GM18499 (cell line): ENCODE data around the gene DCBLD2.
A peak's percentile ranks its signal among the peaks of the same experiment; 100 is the strongest.

Experiments used
- ATAC-seq: cut with Tn5 transposase; IDR thresholded peaks from one replicate; pipeline ENCODE4 v1.9.1; 2021; ENCODE audit warnings: moderate number of reproducible peaks; ENCODE audit not compliant: insufficient read depth, unreplicated experiment

DCBLD2 gene

GRCh38 chr3:98777801-98778220 lies 123.7 kb downstream of the DCBLD2 start:
- ATAC-seq = no peak

- ATAC-seq = no peak
Observed at GRCh38 chr3:98777286-98777685, 124.2 kb downstream of the DCBLD2 start.

- ATAC-seq = no peak
Observed at GRCh38 chr3:98776140-98776493, 125.4 kb downstream of the DCBLD2 start.

- no peak for ATAC-seq
Observed at GRCh38 chr3:98775459-98776139, 125.9 kb downstream of the DCBLD2 start.

- ATAC-seq = no peak
Observed at GRCh38 chr3:98772022-98772421, 129.5 kb downstream of the DCBLD2 start.

GRCh38 chr3:98770261-98771039 lies 131.0 kb downstream of the DCBLD2 start:
- ATAC-seq = peak; percentile 69

- ATAC-seq = no peak
Observed at GRCh38 chr3:98769448-98769847, 132.0 kb downstream of the DCBLD2 start.

GRCh38 chr3:98768961-98769360 lies 132.5 kb downstream of the DCBLD2 start:
- ATAC-seq = no peak

GRCh38 chr3:98766924-98767323 lies 134.6 kb downstream of the DCBLD2 start:
- ATAC-seq = no peak

- ATAC-seq = no peak
Observed at GRCh38 chr3:98765721-98766120, 135.8 kb downstream of the DCBLD2 start.

GRCh38 chr3:98764472-98764884 lies 137.0 kb downstream of the DCBLD2 start:
- ATAC-seq = no peak

GRCh38 chr3:98763819-98764418 lies 137.6 kb downstream of the DCBLD2 start:
- ATAC-seq = no peak

- no peak for ATAC-seq
Observed at GRCh38 chr3:98763076-98763475, 138.4 kb downstream of the DCBLD2 start, which contains the start of gene ST3GAL6. Gene ST3GAL6, plus strand, starts transcription at chr3:98763340. Its CDS starts 5,101 bp downstream, at chr3:98768441.

GRCh38 chr3:98761643-98762229 lies 139.8 kb downstream of the DCBLD2 start:
- no peak for ATAC-seq

- no peak for ATAC-seq
Observed at GRCh38 chr3:98759629-98760028, 141.9 kb downstream of the DCBLD2 start.

GRCh38 chr3:98755601-98756000 lies 145.9 kb downstream of the DCBLD2 start:
- no peak for ATAC-seq

- no peak for ATAC-seq
Observed at GRCh38 chr3:98754483-98754882, 147.0 kb downstream of the DCBLD2 start.

GRCh38 chr3:98750276-98750919 lies 151.1 kb downstream of the DCBLD2 start:
- no peak for ATAC-seq

- ATAC-seq = no peak
Observed at GRCh38 chr3:98746882-98747281, 154.6 kb downstream of the DCBLD2 start.

GRCh38 chr3:98746122-98746521 lies 155.4 kb downstream of the DCBLD2 start:
- no peak for ATAC-seq
